ENCODE data around the gene TSC22D4. TPM values are rescaled to one million over a fixed set of nuclear protein-coding genes. Genes with fewer than 3 reads are reported as not detected.
A peak's percentile ranks its signal among the peaks of the same experiment; 100 is the strongest.

Gene TSC22D4
- polyA plus RNA-seq, 1 donor from 2014 or later: 2.1 TPM

DNA sequence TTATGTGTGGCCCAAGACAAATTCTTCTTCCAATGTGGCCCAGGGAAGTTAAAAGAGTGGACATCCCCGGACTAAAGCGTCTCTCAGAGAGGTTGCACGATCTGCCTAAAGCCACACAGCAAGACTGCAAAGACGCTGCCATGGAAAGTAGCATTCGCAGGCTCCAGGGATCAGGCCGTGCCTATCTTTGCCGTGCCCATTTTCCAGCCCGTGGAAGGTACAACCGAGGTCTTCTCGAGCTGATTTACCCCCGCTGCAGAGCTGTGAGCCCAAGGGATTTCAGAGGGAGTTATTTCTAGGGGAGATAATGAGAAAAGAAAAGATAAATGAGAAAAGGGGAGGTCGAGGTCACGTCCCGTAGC, 3.7 kb upstream of the TSC22D4 start:
- Histone ChIP-seq H2AFZ (ENCODE audit: low read depth, low read length) (peak overlapping the region; percentile 49), H3K9me2 (ENCODE audit: insufficient read depth, low read length) (no peaks in the 10 kb centered on the region), H3K9ac (ENCODE audit: low read length) (peak overlapping the region; percentile 97), H3K4me3 (ENCODE audit: low read length) (peak overlapping the region; percentile 69), H3F3A (ENCODE audit: insufficient read depth, low read length, poor library complexity, severe bottlenecking) (no peaks in the 10 kb centered on the region), H3K36me3 (ENCODE audit: insufficient read depth, low read length) (no peaks in the 10 kb centered on the region), H3K4me2 (ENCODE audit: low read length) (peak overlapping the region; percentile 1), H3K27me3 (ENCODE audit: insufficient read depth, low read depth, low read length) (no peaks in the 10 kb centered on the region), H3K27ac (ENCODE audit: low read length) (peak overlapping the region; percentile 23), H3K79me2 (replicated peaks; ENCODE audit: insufficient read depth, low read length) (peaks cover 27% of the 10 kb centered on the region), H4K20me1 (ENCODE audit: insufficient read depth) (no peaks in the 10 kb centered on the region), H3K9me3 (ENCODE audit: low read length) (no peaks in the 10 kb centered on the region)
- TF ChIP-seq POLR2AphosphoS5 (IDR thresholded peaks at IDR 0.05): no peak
- TF ChIP-seq MXI1 (conservative IDR thresholded peaks at IDR 0.05; ENCODE audit: poor library complexity, severe bottlenecking): no peak
- TF ChIP-seq, protein P1, sequence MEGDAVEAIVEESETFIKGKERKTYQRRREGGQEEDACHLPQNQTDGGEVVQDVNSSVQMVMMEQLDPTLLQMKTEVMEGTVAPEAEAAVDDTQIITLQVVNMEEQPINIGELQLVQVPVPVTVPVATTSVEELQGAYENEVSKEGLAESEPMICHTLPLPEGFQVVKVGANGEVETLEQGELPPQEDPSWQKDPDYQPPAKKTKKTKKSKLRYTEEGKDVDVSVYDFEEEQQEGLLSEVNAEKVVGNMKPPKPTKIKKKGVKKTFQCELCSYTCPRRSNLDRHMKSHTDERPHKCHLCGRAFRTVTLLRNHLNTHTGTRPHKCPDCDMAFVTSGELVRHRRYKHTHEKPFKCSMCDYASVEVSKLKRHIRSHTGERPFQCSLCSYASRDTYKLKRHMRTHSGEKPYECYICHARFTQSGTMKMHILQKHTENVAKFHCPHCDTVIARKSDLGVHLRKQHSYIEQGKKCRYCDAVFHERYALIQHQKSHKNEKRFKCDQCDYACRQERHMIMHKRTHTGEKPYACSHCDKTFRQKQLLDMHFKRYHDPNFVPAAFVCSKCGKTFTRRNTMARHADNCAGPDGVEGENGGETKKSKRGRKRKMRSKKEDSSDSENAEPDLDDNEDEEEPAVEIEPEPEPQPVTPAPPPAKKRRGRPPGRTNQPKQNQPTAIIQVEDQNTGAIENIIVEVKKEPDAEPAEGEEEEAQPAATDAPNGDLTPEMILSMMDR (IDR thresholded peaks at IDR 0.05; ENCODE audit: poor library complexity, severe bottlenecking): no peak
- no peak for TF ChIP-seq RAD21 (conservative IDR thresholded peaks at IDR 0.05)
- no peak for TF ChIP-seq EZH2 (IDR thresholded peaks at IDR 0.05; ENCODE audit: borderline replicate concordance, insufficient read depth, low read length, poor library complexity, severe bottlenecking)
- TF ChIP-seq TAF1 (IDR thresholded peaks at IDR 0.05; ENCODE audit: low read depth): no peak
- no peak for TF ChIP-seq EP300 (conservative IDR thresholded peaks at IDR 0.05; ENCODE audit: poor library complexity, severe bottlenecking)
- TF ChIP-seq SMC3 (conservative IDR thresholded peaks at IDR 0.05; ENCODE audit: poor library complexity): no peak
- TF ChIP-seq REST (IDR thresholded peaks at IDR 0.05; ENCODE audit: borderline replicate concordance): no peak

DNA sequence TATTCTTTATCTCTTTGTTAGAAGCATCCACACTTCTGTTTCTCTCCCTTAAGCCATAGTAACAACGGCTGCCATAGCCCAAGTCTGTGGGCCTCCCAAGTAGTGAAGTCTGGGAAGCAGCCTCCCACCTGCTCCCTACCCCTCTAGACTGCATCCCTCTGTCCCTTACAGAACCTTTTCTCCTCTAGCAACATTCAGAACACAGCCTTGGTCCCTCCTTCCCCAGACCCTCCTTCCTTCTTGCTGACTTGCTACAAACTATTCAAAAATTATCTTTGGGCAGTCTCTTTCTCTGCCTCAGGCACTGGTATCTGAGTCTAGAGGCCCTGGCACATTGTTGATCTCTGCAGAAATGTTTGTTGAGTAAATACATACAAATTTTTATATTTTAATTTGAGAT, 2.5 kb upstream of the TSC22D4 start:
- no peak overlapping the region for H3K27ac ChIP-seq (ENCODE audit: low read length)
- no peak overlapping the region for H3K4me3 ChIP-seq (ENCODE audit: low read length)
- no peaks in the 10 kb centered on the region for H3K27me3 ChIP-seq (ENCODE audit: insufficient read depth, low read depth, low read length)
- H4K20me1 ChIP-seq (ENCODE audit: insufficient read depth): no peaks in the 10 kb centered on the region
- no peak for TF ChIP-seq MXI1 (conservative IDR thresholded peaks at IDR 0.05; ENCODE audit: poor library complexity, severe bottlenecking)
- no peak for TF ChIP-seq POLR2AphosphoS5 (IDR thresholded peaks at IDR 0.05)
- TF ChIP-seq SMC3 (conservative IDR thresholded peaks at IDR 0.05; ENCODE audit: poor library complexity): no peak
- TF ChIP-seq EP300 (conservative IDR thresholded peaks at IDR 0.05; ENCODE audit: poor library complexity, severe bottlenecking): no peak
- TF ChIP-seq EZH2 (IDR thresholded peaks at IDR 0.05; ENCODE audit: borderline replicate concordance, insufficient read depth, low read length, poor library complexity, severe bottlenecking): no peak
- TF ChIP-seq, protein P1 (IDR thresholded peaks at IDR 0.05; ENCODE audit: poor library complexity, severe bottlenecking): no peak
- no peak for TF ChIP-seq RAD21 (conservative IDR thresholded peaks at IDR 0.05)
- TF ChIP-seq REST (IDR thresholded peaks at IDR 0.05; ENCODE audit: borderline replicate concordance): no peak
- no peak for TF ChIP-seq TAF1 (IDR thresholded peaks at IDR 0.05; ENCODE audit: low read depth)
- H3K4me2 ChIP-seq (ENCODE audit: low read length): no peak overlapping the region
- no peak overlapping the region for H3K9ac ChIP-seq (ENCODE audit: low read length)
- no peaks in the 10 kb centered on the region for H3F3A ChIP-seq (ENCODE audit: insufficient read depth, low read length, poor library complexity, severe bottlenecking)
- no peaks in the 10 kb centered on the region for H3K9me3 ChIP-seq (ENCODE audit: low read length)
- H3K79me2 ChIP-seq (replicated peaks; ENCODE audit: insufficient read depth, low read length): peaks cover 27% of the 10 kb centered on the region
- no peaks in the 10 kb centered on the region for H3K9me2 ChIP-seq (ENCODE audit: insufficient read depth, low read length)
- H2AFZ ChIP-seq (ENCODE audit: low read depth, low read length): no peak overlapping the region
- H3K36me3 ChIP-seq (ENCODE audit: insufficient read depth, low read length): no peaks in the 10 kb centered on the region
